WI38 (cell line): ENCODE measurements around the gene FAM162A.

Source experiments
- H3K4me3 ChIP-seq: 2 replicates; pipeline ENCODE4 v1.5.1; 2011; ENCODE audit warnings: low read depth, mild to moderate bottlenecking, control low read depth, low read length
- CTCF ChIP-seq: IDR thresholded peaks from 2 replicates; pipeline ENCODE4 v1.5.1; 2012; ENCODE audit warnings: low read depth, mild to moderate bottlenecking, control low read depth, low read length

Gene FAM162A

DNA sequence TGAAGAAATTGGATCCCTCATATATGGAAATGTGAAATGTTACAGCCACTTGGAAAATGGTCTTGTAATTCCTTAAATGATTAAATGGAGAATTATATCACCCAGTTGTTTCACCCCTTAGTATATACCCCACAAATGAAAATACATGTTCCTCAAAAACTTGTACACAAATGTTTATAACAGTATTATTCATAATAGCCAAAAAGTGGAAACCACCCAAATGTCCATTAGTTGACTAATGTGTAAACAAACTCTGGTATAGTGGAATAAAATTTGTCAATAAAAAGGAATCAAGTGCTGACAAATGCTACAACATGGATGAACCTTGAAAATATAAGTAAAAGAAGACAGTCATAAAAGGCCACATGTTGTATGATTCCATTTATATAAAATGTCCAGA, 12.5 kb downstream of the FAM162A start:
- no peak for TF ChIP-seq CTCF

DNA sequence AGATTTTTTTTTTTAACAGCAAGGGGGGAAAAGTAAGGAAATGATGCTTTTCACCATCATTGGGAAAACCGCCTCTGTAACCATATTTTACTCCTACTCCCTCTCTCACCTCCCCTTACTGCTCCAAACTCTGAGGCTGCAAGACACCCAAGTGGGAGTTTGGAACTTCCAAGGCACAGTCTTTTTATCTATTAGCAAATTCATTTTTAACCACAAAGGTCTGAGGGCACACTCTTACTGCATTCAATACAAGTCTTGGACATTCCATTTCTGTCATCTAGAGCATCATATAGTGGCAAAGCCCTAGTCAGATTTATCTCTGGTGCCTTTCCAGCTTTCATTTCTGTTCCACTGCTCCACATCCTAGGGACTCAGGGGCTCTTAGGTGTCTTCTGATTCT, 13.2 kb downstream of the FAM162A start:
- H3K4me3 ChIP-seq: no peak overlapping the region
- TF ChIP-seq CTCF: no peak

More for the DNA sequence above, 12.5 kb downstream of the FAM162A start:
- H3K4me3 ChIP-seq: no peak overlapping the region

DNA sequence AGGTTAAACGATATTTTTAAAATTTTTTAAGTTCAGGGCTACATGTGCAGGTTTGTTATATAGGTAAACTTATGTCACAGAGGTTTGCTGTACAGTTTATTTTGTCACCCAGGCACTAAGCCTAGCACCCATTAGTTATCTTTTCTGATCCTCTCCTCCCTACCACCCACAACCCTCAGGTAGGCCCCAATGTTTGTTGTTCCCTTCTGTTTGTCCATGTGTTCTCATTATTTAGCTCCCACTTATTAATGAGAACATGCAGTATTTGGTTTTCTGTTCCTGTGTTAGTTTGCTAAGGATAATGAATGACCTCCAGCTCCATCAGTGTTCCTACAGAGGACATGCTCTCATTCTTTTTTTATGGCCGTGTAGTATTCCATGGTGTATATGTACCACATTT, 14.9 kb downstream of the FAM162A start:
- TF ChIP-seq CTCF: no peak
- no peak overlapping the region for H3K4me3 ChIP-seq

DNA sequence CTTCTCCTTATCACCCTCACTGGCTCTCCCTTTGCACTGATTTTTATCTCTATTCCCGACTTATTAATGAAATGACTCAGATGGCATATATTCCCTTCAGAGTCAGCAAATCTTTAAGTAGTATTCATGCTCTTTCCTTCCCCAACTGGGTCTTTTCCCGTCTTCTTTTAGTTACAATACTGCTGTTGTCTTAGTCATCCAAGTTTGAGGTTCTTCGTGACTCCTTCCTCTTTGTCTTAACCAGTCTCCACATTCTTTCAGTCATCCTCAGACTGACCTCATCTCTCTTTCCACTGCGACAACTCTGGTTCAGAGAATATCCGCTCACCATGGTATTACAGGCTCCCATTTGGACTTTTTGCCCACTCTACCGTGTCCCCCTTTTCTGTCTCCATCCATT, 19.5 kb downstream of the FAM162A start:
- no peak overlapping the region for H3K4me3 ChIP-seq
- TF ChIP-seq CTCF: no peak

DNA sequence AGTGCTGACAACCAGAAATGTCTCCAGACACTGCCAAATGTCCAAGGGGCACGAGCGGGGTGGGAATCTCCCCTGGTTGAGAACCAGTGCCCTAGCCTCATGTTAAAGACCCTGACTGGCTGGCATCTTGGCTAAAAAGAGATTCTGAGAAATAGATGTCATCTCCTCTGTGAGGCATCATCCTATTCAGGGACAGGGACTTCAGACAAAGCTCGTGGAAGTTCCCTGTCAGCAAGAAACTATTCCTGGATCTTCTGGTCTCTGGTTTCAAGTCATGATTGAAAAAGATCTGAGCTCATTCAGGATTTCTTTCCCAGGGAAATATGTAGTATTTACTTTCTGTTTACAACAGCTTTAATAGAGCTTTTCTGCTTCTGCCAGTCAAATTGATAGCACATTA, 21.0 kb downstream of the FAM162A start:
- TF ChIP-seq CTCF: no peak
- H3K4me3 ChIP-seq: no peak overlapping the region

DNA sequence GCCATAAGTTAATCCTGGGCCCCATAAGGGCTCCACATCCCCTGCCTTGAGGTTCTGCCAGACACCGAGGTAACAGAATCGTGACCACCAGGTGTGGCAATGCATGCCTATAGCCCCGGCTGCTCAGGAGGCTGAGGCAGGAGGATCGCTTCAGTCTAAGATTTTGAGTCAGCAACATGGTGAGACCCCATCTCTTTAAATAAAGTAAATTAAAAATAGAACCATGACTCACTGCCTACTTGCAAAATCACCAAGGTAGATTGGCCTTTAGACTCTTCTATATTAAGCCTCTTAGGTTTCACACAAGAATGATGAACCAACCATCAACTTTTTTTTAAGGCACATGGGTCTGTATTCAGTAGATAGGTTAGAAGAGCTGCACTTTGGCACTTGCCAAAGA, 22.2 kb downstream of the FAM162A start:
- no peak overlapping the region for H3K4me3 ChIP-seq
- no peak for TF ChIP-seq CTCF

DNA sequence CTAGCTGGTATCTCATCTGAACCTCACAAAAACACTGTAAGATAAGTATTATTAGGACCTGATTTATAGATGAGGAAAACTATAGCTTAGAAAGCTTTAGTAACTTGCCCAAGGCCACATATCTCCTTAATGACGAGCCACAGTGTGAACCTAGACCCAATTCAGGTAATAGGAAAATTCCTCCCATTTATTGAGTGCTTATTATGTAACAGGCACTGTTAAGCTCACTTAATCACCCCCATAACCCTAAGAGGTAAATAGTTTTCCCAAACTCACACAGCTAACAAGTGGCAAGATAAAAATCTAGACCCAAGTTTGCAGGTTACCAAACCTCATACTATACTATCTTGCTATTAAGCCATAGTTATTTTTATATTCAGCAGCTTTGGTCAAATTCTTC, 24.0 kb downstream of the FAM162A start:
- no peak for TF ChIP-seq CTCF
- no peak overlapping the region for H3K4me3 ChIP-seq
